ENCODE results near the gene NDUFAF8.

DNA sequence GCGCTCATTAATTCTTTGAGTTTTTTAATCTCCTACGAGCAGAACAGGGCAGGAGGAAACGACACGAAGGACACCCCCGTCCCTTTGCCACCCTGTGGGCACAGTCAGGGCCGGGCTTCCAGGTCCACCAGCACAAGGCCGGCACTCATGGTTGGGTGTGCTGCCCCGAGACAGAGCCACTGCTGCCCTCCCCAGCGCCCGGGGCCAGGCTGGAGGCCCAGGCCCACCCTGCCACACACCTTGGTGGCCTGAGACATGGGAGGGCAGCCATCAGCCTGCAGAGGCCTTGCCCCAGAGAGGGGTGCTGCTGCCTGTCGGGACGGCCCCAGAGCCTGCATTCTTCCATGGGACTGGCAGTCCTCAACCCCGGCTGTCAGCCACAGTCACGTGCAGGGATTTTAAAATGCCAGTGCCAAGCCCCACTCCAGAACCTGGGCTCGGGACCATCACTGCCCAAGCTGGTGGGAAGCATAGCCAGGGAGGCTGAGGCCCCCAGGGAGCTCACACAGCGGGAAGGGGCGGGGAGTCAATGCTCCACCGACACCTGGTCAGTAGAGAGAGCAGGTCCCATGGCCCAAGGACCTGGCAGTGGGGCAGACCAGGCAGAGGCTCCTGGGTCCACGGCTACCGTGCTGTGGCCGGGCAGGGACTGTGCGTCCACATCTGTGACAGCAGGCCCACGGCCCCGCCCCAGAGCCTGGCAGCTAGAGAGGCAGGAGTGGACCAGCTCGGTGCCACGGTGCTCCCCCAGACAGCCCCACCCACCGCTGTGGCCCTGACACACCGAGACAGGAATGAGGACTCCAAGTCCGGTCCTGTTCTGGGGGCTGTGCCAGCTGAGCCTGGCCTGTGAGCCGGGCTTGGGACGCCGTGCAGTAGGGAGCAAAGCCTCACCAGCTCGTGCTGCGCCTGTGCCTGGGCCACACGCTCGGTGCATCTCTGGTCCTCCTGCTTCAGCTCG is 43.9 kb upstream of the NDUFAF8 start:
- TF ChIP-seq, protein P1, sequence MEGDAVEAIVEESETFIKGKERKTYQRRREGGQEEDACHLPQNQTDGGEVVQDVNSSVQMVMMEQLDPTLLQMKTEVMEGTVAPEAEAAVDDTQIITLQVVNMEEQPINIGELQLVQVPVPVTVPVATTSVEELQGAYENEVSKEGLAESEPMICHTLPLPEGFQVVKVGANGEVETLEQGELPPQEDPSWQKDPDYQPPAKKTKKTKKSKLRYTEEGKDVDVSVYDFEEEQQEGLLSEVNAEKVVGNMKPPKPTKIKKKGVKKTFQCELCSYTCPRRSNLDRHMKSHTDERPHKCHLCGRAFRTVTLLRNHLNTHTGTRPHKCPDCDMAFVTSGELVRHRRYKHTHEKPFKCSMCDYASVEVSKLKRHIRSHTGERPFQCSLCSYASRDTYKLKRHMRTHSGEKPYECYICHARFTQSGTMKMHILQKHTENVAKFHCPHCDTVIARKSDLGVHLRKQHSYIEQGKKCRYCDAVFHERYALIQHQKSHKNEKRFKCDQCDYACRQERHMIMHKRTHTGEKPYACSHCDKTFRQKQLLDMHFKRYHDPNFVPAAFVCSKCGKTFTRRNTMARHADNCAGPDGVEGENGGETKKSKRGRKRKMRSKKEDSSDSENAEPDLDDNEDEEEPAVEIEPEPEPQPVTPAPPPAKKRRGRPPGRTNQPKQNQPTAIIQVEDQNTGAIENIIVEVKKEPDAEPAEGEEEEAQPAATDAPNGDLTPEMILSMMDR (IDR thresholded peaks at IDR 0.05; ENCODE audit: insufficient read depth, low read length, poor library complexity, severe bottlenecking): no peak
- no peak for TF ChIP-seq EZH2phosphoT487 (conservative IDR thresholded peaks at IDR 0.05; ENCODE audit: low read length)
